NB4 (cell line): Measurements from ENCODE around the gene NT5C.
A peak's percentile ranks its signal among the peaks of the same experiment; 100 is the strongest.

Experiments
- DNase-seq: peaks from one replicate; pipeline ENCODE4 v3.0.0; 2010; ENCODE audit warnings: low read depth
- H3K4me3 ChIP-seq: one replicate; pipeline ENCODE4 v1.5.1; 2011; ENCODE audit warnings: mild to moderate bottlenecking, low read depth, low read length, moderate library complexity
- CTCF ChIP-seq: IDR thresholded peaks from one replicate; pipeline ENCODE4 v1.5.1; 2012; ENCODE audit warnings: low read depth, low read length
- MAX ChIP-seq: IDR thresholded peaks from 2 replicates; pipeline ENCODE4 v1.6.1; 2011; ENCODE audit warnings: low read depth, low read length
- MYC ChIP-seq: IDR thresholded peaks from 2 replicates; pipeline ENCODE4 v1.6.1; 2011; ENCODE audit warnings: low read depth, low read length
- POLR2A ChIP-seq: IDR thresholded peaks from 2 replicates; pipeline ENCODE4 v1.6.1; 2011; ENCODE audit warnings: mild to moderate bottlenecking; ENCODE audit not compliant: insufficient read length; ENCODE audit errors: extremely low read depth

The NT5C gene

GRCh38 chr17:75114552-75115314, 16.8 kb downstream of the NT5C start:
- TF ChIP-seq MYC (no peak), POLR2A (no peak), MAX (no peak), CTCF (no peak)
- peak overlapping the region; percentile 56 for H3K4me3 ChIP-seq
- DNase-seq: no peak

GRCh38 chr17:75113798-75114551, 17.6 kb downstream of the NT5C start:
- H3K4me3 ChIP-seq: peak overlapping the region; percentile 56
- peak; percentile 93 for DNase-seq
- TF ChIP-seq MAX: peak; percentile 48; the same call in 1 of the 2 replicates
- TF ChIP-seq MYC: no peak
- no peak for TF ChIP-seq POLR2A
- peak; percentile 87 for TF ChIP-seq CTCF

- no peak overlapping the region for H3K4me3 ChIP-seq
- TF ChIP-seq MAX: no peak
- TF ChIP-seq POLR2A: no peak
- TF ChIP-seq MYC: no peak
- DNase-seq: no peak
These were observed 19.7 kb downstream of the NT5C start for GRCh38 chr17:75111777-75112335.

- no peak for DNase-seq
- peak overlapping the region; percentile 86 for H3K4me3 ChIP-seq
- TF ChIP-seq CTCF (no peak), MAX (no peak), POLR2A (no peak), MYC (no peak)
These were observed 21.2 kb downstream of the NT5C start for GRCh38 chr17:75110234-75110937.

GRCh38 chr17:75109407-75110233, 21.9 kb downstream of the NT5C start, which contains the start of gene ARMC7:
TSS of gene ARMC7 (plus strand) at chr17:75109969. CDS start at chr17:75110289, 320 bp downstream.
- DNase-seq: peak; percentile 88
- TF ChIP-seq POLR2A (peak; percentile 74), MAX (peak; percentile 15; the same call in 1 of the 2 replicates), MYC (no peak; the same call in 1 of the 2 replicates), CTCF (no peak)
- H3K4me3 ChIP-seq: peak within 1 kb of the TSS; percentile 86
